RWPE2 (cell line): ENCODE results near the gene DOCK10.

Source experiments
- ATAC-seq: fragments of 200-7000 bp; cut with Tn5 transposase; 3 replicates; pipeline ENCODE4 v1.9.1; 2021; ENCODE audit warnings: low read depth
- DNase-seq: peaks from one replicate; pipeline ENCODE4 v3.0.0-alpha.2; 2020; ENCODE audit warnings: low spot score
- H3K27ac ChIP-seq: fragments of 450-650 bp; 2 replicates; pipeline ENCODE4 v1.5.1; 2017; ENCODE audit warnings: mild to moderate bottlenecking; ENCODE audit not compliant: poor library complexity, severe bottlenecking
- H3K27me3 ChIP-seq: fragments of 250-450 bp; sonication (Bioruptor Pico); 2 replicates; pipeline ENCODE4 v1.5.1; 2021; ENCODE audit warnings: mild to moderate bottlenecking, moderate library complexity; ENCODE audit not compliant: insufficient read depth, poor library complexity, severe bottlenecking
- H3K36me3 ChIP-seq: fragments of 250-450 bp; sonication (Bioruptor Pico); 2 replicates; pipeline ENCODE4 v1.5.1; 2020; ENCODE audit warnings: low read depth, mild to moderate bottlenecking, moderate library complexity
- H3K4me1 ChIP-seq: fragments of 250-450 bp; sonication (Bioruptor Pico); 2 replicates; pipeline ENCODE4 v1.5.1; 2021; ENCODE audit warnings: mild to moderate bottlenecking, moderate library complexity; ENCODE audit not compliant: insufficient read depth, poor library complexity, severe bottlenecking
- H3K4me3 ChIP-seq: fragments of 250-450 bp; sonication (Bioruptor Pico); 2 replicates; pipeline ENCODE4 v1.5.1; 2021; ENCODE audit warnings: mild to moderate bottlenecking, moderate library complexity; ENCODE audit not compliant: severe bottlenecking
- H3K9me3 ChIP-seq: fragments of 250-450 bp; sonication (Bioruptor Pico); 2 replicates; pipeline ENCODE4 v1.5.1; 2021; ENCODE audit warnings: mild to moderate bottlenecking, moderate library complexity; ENCODE audit not compliant: severe bottlenecking
- TF ChIP-seq, protein P1 (sequence below): fragments of 450-650 bp; IDR thresholded peaks from one replicate; pipeline ENCODE4 v1.5.1; 2017; ENCODE audit warnings: mild to moderate bottlenecking, moderate library complexity; ENCODE audit not compliant: poor library complexity, severe bottlenecking

Gene DOCK10

DNA sequence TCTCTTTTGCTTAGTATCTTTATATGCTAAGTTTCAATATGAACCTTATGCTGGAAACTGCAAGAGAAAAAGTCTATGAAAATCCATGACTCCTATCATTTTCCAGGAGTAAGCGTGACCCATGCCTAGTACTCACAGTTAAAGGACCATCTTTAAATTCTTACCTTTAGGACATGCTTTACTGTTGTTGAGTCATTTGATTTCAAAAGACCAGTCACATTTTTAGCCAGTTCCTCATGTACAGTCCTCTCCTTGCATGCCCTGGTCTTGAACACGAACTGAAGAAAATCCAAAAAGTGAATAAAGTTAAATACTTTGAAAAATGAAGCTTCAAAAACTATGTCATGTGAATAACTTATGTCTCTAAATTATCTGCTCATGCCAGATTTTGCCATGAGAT is 208.3 kb downstream of the DOCK10 start:
- DNase-seq (no peak), ATAC-seq (no peak; the same call in 2 of the 3 replicates)
- no peaks in the 10 kb centered on the region for H3K27me3 ChIP-seq
- H3K9me3 ChIP-seq, result no peaks in the 10 kb centered on the region
- H3K4me3 ChIP-seq, result no peak overlapping the region
- peaks cover 18% of the 10 kb centered on the region for H3K4me1 ChIP-seq
- no peak overlapping the region for H3K27ac ChIP-seq
- TF ChIP-seq, protein P1, sequence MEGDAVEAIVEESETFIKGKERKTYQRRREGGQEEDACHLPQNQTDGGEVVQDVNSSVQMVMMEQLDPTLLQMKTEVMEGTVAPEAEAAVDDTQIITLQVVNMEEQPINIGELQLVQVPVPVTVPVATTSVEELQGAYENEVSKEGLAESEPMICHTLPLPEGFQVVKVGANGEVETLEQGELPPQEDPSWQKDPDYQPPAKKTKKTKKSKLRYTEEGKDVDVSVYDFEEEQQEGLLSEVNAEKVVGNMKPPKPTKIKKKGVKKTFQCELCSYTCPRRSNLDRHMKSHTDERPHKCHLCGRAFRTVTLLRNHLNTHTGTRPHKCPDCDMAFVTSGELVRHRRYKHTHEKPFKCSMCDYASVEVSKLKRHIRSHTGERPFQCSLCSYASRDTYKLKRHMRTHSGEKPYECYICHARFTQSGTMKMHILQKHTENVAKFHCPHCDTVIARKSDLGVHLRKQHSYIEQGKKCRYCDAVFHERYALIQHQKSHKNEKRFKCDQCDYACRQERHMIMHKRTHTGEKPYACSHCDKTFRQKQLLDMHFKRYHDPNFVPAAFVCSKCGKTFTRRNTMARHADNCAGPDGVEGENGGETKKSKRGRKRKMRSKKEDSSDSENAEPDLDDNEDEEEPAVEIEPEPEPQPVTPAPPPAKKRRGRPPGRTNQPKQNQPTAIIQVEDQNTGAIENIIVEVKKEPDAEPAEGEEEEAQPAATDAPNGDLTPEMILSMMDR, result no peak
- no peaks in the 10 kb centered on the region for H3K36me3 ChIP-seq

DNA sequence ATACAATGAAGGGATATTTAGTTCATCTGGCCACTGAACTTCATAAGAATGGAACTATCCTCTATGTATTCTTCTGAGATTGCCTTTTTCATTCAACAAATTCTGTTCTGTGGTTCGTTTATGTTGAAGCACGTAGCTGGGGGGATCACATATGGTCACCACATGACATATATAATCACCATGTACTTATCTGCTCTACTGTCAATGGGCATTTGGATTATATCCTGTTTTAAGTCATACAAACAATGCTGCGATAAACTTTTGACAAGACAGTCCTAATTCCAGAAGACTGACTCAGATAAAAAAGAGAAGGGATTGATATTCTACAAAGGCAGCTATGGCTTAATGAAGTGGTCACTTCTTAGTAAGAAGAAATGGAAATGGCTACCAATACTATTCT is 210.1 kb downstream of the DOCK10 start:
- no peak overlapping the region for H3K4me3 ChIP-seq
- no peaks in the 10 kb centered on the region for H3K27me3 ChIP-seq
- H3K27ac ChIP-seq, result no peak overlapping the region
- H3K4me1 ChIP-seq, result peaks cover 5% of the 10 kb centered on the region
- TF ChIP-seq, protein P1, result no peak
- ATAC-seq (no peak), DNase-seq (no peak)
- H3K36me3 ChIP-seq, result no peaks in the 10 kb centered on the region
- no peaks in the 10 kb centered on the region for H3K9me3 ChIP-seq

DNA sequence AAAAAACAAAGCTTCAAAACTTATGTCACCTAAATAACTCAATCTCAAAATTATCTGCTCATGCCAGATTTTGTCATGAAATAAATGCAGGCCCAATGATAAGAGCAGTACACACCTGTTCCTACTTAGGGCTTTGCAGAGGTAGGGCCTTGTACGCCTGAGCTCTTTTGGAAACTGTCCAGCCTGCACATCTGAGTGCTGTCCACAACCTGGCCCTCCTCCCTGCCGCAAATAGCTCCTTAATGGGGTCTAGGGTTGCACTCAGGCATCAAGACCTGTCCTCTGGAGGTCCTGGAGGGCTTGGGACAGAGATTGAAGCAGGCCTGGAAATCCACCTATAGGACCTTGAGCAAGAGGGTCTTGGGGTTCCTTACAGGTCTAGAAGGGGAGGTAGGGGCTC is 210.7 kb downstream of the DOCK10 start:
- TF ChIP-seq, protein P1, result no peak
- H3K4me1 ChIP-seq, result no peaks in the 10 kb centered on the region
- DNase-seq, result no peak

DNA sequence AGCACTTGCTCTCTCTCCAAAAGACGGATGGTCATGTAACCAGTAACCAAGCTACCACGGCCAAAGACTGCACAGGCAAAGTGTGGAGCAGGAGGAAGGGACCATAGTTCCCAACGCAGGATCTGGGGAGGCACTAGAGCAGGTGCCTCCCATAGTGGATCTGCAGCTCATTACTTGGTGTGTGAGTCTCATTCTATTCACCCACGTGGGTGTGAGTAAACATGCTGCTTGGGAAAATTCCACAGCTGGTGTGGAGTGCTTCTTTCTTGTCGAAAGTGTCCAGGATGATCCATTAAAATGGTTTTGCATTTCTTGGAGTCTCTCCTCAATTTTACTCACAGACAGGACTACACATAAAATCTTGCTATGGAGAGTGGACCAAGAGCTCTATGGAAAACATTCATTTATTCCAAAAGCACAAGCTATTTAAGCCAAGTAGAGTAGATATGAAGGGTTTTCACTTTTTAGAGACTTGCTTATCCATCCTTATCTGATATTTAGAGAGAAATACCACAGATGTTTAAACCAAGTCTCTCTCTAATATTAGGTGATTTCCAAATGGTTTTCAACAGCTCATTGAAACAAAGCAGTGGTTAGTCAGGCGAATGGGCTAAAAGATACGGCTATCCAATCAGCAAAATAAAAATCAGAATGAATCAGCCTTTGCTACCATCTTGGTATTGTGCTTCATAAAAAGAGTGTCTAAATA is 221.8 kb downstream of the DOCK10 start:
- Histone ChIP-seq H3K27me3 (no peaks in the 10 kb centered on the region), H3K4me3 (no peak overlapping the region), H3K9me3 (no peaks in the 10 kb centered on the region), H3K36me3 (no peaks in the 10 kb centered on the region), H3K27ac (no peak overlapping the region), H3K4me1 (peaks cover 18% of the 10 kb centered on the region)
- ATAC-seq (no peak), DNase-seq (no peak)
- TF ChIP-seq, protein P1, result no peak

More for the DNA sequence above, 210.7 kb downstream of the DOCK10 start:
- no peak for ATAC-seq
- H3K4me3 ChIP-seq, result no peak overlapping the region
- H3K27me3 ChIP-seq, result no peaks in the 10 kb centered on the region
- no peaks in the 10 kb centered on the region for H3K9me3 ChIP-seq
- H3K36me3 ChIP-seq, result no peaks in the 10 kb centered on the region
- no peak overlapping the region for H3K27ac ChIP-seq

- DNase-seq, result no peak
- H3K27ac ChIP-seq, result no peak overlapping the region
- H3K36me3 ChIP-seq, result no peaks in the 10 kb centered on the region
- no peak overlapping the region for H3K4me3 ChIP-seq
- H3K9me3 ChIP-seq, result no peaks in the 10 kb centered on the region
- peaks cover 18% of the 10 kb centered on the region for H3K4me1 ChIP-seq
- TF ChIP-seq, protein P1, result no peak
- H3K27me3 ChIP-seq, result no peaks in the 10 kb centered on the region
- no peak for ATAC-seq
These were observed 223.2 kb downstream of the DOCK10 start for GRCh38 chr2:224819075-224819474.
